NCI-H524 (cell line): Measurements from ENCODE around the gene PNPLA2.

Source experiments
- DNase-seq, 2 experiments: peaks; one replicate each; lab custom pipeline; 2025; lab: John Stamatoyannopoulos, UW

Gene PNPLA2

GRCh38 chr11:818396-819128 lies at the start of gene PNPLA2:
PNPLA2 (plus strand) TSS chr11:818914; CDS start chr11:819719, 805 bp downstream.
- DNase-seq, result no peak

- DNase-seq, result no peak
These were observed 48.6 kb upstream of the PNPLA2 start for GRCh38 chr11:769887-770641.

- DNase-seq, result no peak
These were observed 47.8 kb upstream of the PNPLA2 start for GRCh38 chr11:770642-771616.

GRCh38 chr11:771617-772204 lies 47.0 kb upstream of the PNPLA2 start:
- DNase-seq, result no peak

GRCh38 chr11:772429-773390 lies 46.0 kb upstream of the PNPLA2 start:
- no peak for DNase-seq

GRCh38 chr11:773425-773824 lies 45.3 kb upstream of the PNPLA2 start:
- no peak for DNase-seq

GRCh38 chr11:773830-774229 lies 44.9 kb upstream of the PNPLA2 start:
- no peak for DNase-seq

- DNase-seq, result no peak
These were observed 43.7 kb upstream of the PNPLA2 start for GRCh38 chr11:774873-775592.

- no peak for DNase-seq
These were observed 42.5 kb upstream of the PNPLA2 start for GRCh38 chr11:776263-776560.

GRCh38 chr11:776561-777287 lies 42.0 kb upstream of the PNPLA2 start:
- DNase-seq, result no peak

GRCh38 chr11:777288-778255 lies 41.1 kb upstream of the PNPLA2 start, which contains the start of gene GATD1:
GATD1 (minus strand) TSS chr11:777487; CDS start chr11:777462, 25 bp downstream.
- DNase-seq, result peak; percentile 50 to 77

GRCh38 chr11:778976-779954 lies 39.4 kb upstream of the PNPLA2 start:
- DNase-seq, result no peak

- no peak for DNase-seq
These were observed 38.7 kb upstream of the PNPLA2 start for GRCh38 chr11:779955-780532.

- DNase-seq, result no peak
These were observed 36.2 kb upstream of the PNPLA2 start for GRCh38 chr11:782264-783174.

GRCh38 chr11:783581-784015 lies 35.1 kb upstream of the PNPLA2 start:
- DNase-seq, result peak; percentile 93 to 94
